ENCODE results near the gene SPECC1.

DNA sequence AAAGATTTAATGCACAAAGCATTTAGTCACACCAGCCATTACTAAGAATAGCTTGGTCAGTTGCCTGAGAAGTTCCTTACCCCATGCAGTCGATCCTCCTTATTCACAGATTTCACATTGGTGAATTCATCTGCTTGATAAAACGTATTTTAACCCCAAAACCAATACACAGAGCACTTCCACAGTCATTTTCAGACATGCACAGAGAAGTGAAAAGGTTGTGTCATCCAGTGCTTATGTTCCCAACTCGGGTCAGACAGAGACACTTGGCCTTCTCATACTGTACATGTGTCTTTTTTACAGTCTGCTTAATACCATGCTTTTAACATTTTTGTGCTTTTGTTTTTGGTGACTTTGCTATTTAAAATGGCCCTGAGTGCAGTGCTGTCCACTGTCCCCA, 219.7 kb downstream of the SPECC1 start:
- TF ChIP-seq, protein P1, sequence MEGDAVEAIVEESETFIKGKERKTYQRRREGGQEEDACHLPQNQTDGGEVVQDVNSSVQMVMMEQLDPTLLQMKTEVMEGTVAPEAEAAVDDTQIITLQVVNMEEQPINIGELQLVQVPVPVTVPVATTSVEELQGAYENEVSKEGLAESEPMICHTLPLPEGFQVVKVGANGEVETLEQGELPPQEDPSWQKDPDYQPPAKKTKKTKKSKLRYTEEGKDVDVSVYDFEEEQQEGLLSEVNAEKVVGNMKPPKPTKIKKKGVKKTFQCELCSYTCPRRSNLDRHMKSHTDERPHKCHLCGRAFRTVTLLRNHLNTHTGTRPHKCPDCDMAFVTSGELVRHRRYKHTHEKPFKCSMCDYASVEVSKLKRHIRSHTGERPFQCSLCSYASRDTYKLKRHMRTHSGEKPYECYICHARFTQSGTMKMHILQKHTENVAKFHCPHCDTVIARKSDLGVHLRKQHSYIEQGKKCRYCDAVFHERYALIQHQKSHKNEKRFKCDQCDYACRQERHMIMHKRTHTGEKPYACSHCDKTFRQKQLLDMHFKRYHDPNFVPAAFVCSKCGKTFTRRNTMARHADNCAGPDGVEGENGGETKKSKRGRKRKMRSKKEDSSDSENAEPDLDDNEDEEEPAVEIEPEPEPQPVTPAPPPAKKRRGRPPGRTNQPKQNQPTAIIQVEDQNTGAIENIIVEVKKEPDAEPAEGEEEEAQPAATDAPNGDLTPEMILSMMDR (conservative IDR thresholded peaks at IDR 0.05) = no peak
- no peak for TF ChIP-seq EZH2 (IDR thresholded peaks at IDR 0.05; ENCODE audit: low read depth)

Measured in PC-9 (cell line).